GM12878 (cell line): ENCODE data around the gene DNMT3A. TPM values are rescaled to one million over a fixed set of nuclear protein-coding genes. Genes with fewer than 3 reads are reported as not detected.

ENCODE experiments used
- ATAC-seq: fragments of 200-7000 bp; cut with Tn5 transposase; 3 replicates; pipeline ENCODE4 v1.9.1; 2020; ENCODE audit warnings: mild to moderate bottlenecking, moderate library complexity
- BruUV-seq: library from RNA; stranded (reverse); fragments of 400-500 nt; replicated peaks from 2 replicates; lab custom pipeline; 2021; lab: Mats Ljungman, UMichigan
- CTCF ChIA-PET: fragments of 300-600 bp; sonication (Branson Sonifier 250); formaldehyde crosslinking; extraction: SDS; loops from one replicate; lab custom pipeline; 2021; ENCODE audit warnings: inconsistent platforms; lab: Yijun Ruan, JAX
- POLR2A ChIA-PET: fragments of 350-600 bp; formaldehyde crosslinking; extraction: SDS; loops from one replicate; lab custom pipeline; 2021; ENCODE audit warnings: inconsistent platforms; lab: Charles Lee
- RAD21 ChIA-PET: fragments of 300-600 bp; sonication (Branson Sonifier 250); formaldehyde crosslinking; loops from one replicate; lab custom pipeline; 2023; ENCODE audit warnings: antibody characterized with exemption; ENCODE audit not compliant: unreplicated experiment; lab: Charles Lee
- SMC1A ChIA-PET: fragments of 300-600 bp; sonication (Branson Sonifier 250); formaldehyde crosslinking; loops from one replicate; lab custom pipeline; 2023; ENCODE audit not compliant: unreplicated experiment, uncharacterized antibody; lab: Charles Lee
- DNase-seq: peaks from one replicate; pipeline ENCODE4 v3.0.0-alpha.2; 2011; ENCODE audit warnings: low read depth, low spot score
- FAIRE-seq: peaks from 3 replicates; lab custom pipeline; 2011; peaks lifted over from hg19 to GRCh38; lab: Jason Lieb, UNC
- H2AFZ ChIP-seq: 2 replicates; pipeline ENCODE4 v1.6.0; 2011; ENCODE audit warnings: low read depth, low read length, control low read depth; ENCODE audit not compliant: control insufficient read depth
- H3K27ac ChIP-seq: 2 replicates; pipeline ENCODE4 v1.5.1; 2011; ENCODE audit warnings: control low read depth; ENCODE audit not compliant: control insufficient read depth, insufficient read depth
- H3K27me3 ChIP-seq, 2 experiments: replicated peaks in 1 of 2; 2 replicates each; pipeline versions ENCODE4 v1.6.0 to v1.6.1; 2011; ENCODE audit warnings: low read length in 1 of 2; ENCODE audit not compliant: control insufficient read depth in 2 of 2, insufficient read depth in 2 of 2
- H3K36me3 ChIP-seq, 2 experiments: 2 replicates each; pipeline ENCODE4 v1.5.1; 2011; ENCODE audit warnings: low read length in 1 of 2; ENCODE audit not compliant: control insufficient read depth in 2 of 2, insufficient read depth in 2 of 2
- H3K4me1 ChIP-seq: 2 replicates; pipeline ENCODE4 v1.6.1; 2011; ENCODE audit warnings: mild to moderate bottlenecking, low read length, moderate library complexity, mixed read lengths; ENCODE audit not compliant: control insufficient read depth, insufficient read depth
- H3K4me2 ChIP-seq: 2 replicates; pipeline ENCODE4 v1.6.0; 2011; ENCODE audit warnings: control low read depth; ENCODE audit not compliant: control insufficient read depth, insufficient read depth
- H3K4me3 ChIP-seq: fragments of 200-600 bp; sonication (generic); 2 replicates; pipeline ENCODE4 v1.5.1; 2016
- H3K79me2 ChIP-seq: 2 replicates; pipeline ENCODE4 v1.6.0; 2011; ENCODE audit warnings: low read length; ENCODE audit not compliant: control insufficient read depth, insufficient read depth
- H3K9ac ChIP-seq: 2 replicates; pipeline ENCODE4 v1.8.0; 2011; ENCODE audit warnings: low read length, control low read depth, mixed read lengths; ENCODE audit not compliant: control insufficient read depth, insufficient read depth
- H3K9me3 ChIP-seq: replicated peaks from 3 replicates; pipeline ENCODE4 v1.5.1; 2011; ENCODE audit warnings: mild to moderate bottlenecking, low read length; ENCODE audit not compliant: control insufficient read depth, insufficient read depth
- H4K20me1 ChIP-seq: 2 replicates; pipeline ENCODE4 v1.6.0; 2011; ENCODE audit not compliant: control insufficient read depth, insufficient read depth
- EGR1 ChIP-seq, 2 experiments: IDR thresholded peaks; 1 replicate in 1 of 2; 2 replicates in 1 of 2; pipeline ENCODE4 v1.6.1; 2011 to 2012; ENCODE audit warnings: low read depth in 2 of 2, low read length in 2 of 2, borderline replicate concordance in 1 of 2, mild to moderate bottlenecking in 1 of 2, moderate library complexity in 1 of 2
- HDAC6 ChIP-seq: fragments of 200-600 bp; sonication (generic); IDR thresholded peaks from one replicate; pipeline ENCODE4 v1.8.0; 2017; ENCODE audit warnings: antibody characterized with exemption; ENCODE audit not compliant: unreplicated experiment
- IKZF1 ChIP-seq: fragments of 450-650 bp; conservative IDR thresholded peaks from 2 replicates; pipeline ENCODE4 v1.6.1; 2017; ENCODE audit warnings: antibody characterized with exemption, mild to moderate bottlenecking
- MTA3 ChIP-seq: IDR thresholded peaks from 2 replicates; pipeline ENCODE4 v1.6.1; 2012; ENCODE audit warnings: low read length, inconsistent platforms, borderline replicate concordance
- RB1 ChIP-seq: fragments of 450-650 bp; formaldehyde crosslinking; IDR thresholded peaks from 2 replicates; pipeline ENCODE4 v1.6.1; 2017; ENCODE audit warnings: mild to moderate bottlenecking, borderline replicate concordance
- SMAD1 ChIP-seq: fragments of 450-650 bp; IDR thresholded peaks from 2 replicates; pipeline ENCODE4 v1.6.1; 2018; ENCODE audit warnings: mild to moderate bottlenecking, low read depth; ENCODE audit not compliant: partially characterized antibody
- SMC3 ChIP-seq: IDR thresholded peaks from 2 replicates; pipeline ENCODE4 v1.6.1; 2011; ENCODE audit warnings: low read length, improper control_type of control experiment, borderline replicate concordance
- WGBS: methylation state at CpG from one replicate; pipeline ENCODE4 v1.1.6; 2016; ENCODE audit warnings: low lambda C conversion rate; ENCODE audit not compliant: insufficient replicate concordance, insufficient coverage; ENCODE audit errors: missing lambda C conversion rate; 5-methylcytosine and 5-hydroxymethylcytosine counted together
- in situ Hi-C: fragments of 300-500 bp; cut with MboI; formaldehyde crosslinking; loops from 9 replicates; pipeline ENCODE4 v1.14.3; 2018; ENCODE audit warnings: mixed read lengths
- intact Hi-C: fragments of 100-400 bp; cut with micrococcal nuclease; formaldehyde crosslinking; loops from one replicate; pipeline ENCODE4 v1.14.2; 2022; ENCODE audit not compliant: unreplicated experiment
- polyA plus RNA-seq, 11 experiments: library from polyadenylated mRNA; depleted of rRNA in 4 of 11; unstranded in 6 of 11; stranded (reverse) in 5 of 11; fragments of >200 nt; fragmentation: Nextera tagmentation in 4 of 11; fragmentation: Illumina TruSeq in 1 of 11; extraction: Ambion mirVana in 4 of 11; extraction: Trizol in 1 of 11; gene quantifications; 1 replicate in 1 of 11; 2 replicates in 10 of 11; pipeline versions ENCODE4 v1.2.1 to v1.2.3, GENCODE V29; 2011 to 2016; ENCODE audit warnings: inconsistent platforms in 2 of 11, missing spikeins in 2 of 11, low read depth in 1 of 11
- total RNA-seq, 4 experiments: library from RNA; depleted of rRNA in 3 of 4; stranded (reverse); fragments of >200 nt in 3 of 4; fragmentation: Illumina TruSeq in 1 of 4; extraction: Trizol in 1 of 4; gene quantifications; 2 replicates each; pipeline versions ENCODE4 v1.2.1 to v1.2.3, GENCODE V29; 2013 to 2021
- TF ChIP-seq, protein P1 (sequence below): fragments of 450-650 bp; IDR thresholded peaks from 2 replicates; pipeline ENCODE4 v1.6.1; 2017; ENCODE audit warnings: mild to moderate bottlenecking, low read depth, inconsistent platforms; ENCODE audit not compliant: poor library complexity, severe bottlenecking
- TF ChIP-seq, protein P2 (sequence below): fragments of 450-650 bp; IDR thresholded peaks from 2 replicates; pipeline ENCODE4 v1.6.1; 2014; ENCODE audit warnings: mild to moderate bottlenecking
- TF ChIP-seq, protein P3 (sequence below): IDR thresholded peaks from 2 replicates; pipeline ENCODE4 v1.6.1; 2012; ENCODE audit warnings: mild to moderate bottlenecking, low read depth, low read length
- TF ChIP-seq, protein P4 (sequence below): IDR thresholded peaks from 2 replicates; pipeline ENCODE4 v1.6.1; 2011; ENCODE audit warnings: borderline replicate concordance, low read depth, mild to moderate bottlenecking, moderate library complexity, low read length; ENCODE audit not compliant: insufficient read depth, poor library complexity, severe bottlenecking
- TF ChIP-seq, protein P5 (sequence below): fragments of 450-650 bp; conservative IDR thresholded peaks from 2 replicates; pipeline ENCODE4 v1.6.1; 2017; ENCODE audit warnings: mild to moderate bottlenecking, moderate library complexity

The DNMT3A gene
- total and polyA plus RNA-seq, 10 of the 15 experiments (the other 5 are each of a cell fraction or from before 2014, with no cell fraction given) = 7.4 to 51.6 (median 17.4) TPM

DNA sequence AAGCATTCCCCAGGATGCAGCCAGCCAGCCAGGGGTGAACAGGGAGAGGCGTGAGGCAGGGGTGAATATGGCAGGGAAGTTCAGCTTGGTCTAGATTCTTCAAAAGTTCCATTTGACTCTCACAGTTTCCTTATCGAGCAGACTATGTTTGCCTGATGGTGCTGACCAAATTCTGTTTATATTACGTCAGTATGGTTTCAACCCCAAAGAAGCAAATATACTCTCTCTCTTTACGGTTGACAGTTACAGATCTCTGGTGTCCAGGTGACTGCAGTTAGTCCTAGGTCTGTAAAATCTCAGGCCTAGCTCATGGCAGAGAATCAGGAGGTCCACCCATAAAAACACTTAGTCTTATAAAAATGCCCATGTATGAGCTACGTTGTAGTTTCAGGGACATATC is 38.3 kb upstream of the DNMT3A start:
- Histone ChIP-seq H3K27ac (no peak overlapping the region; the same call in 1 of the 2 replicates), H3K36me3 (no peaks in the 10 kb centered on the region), H3K4me3 (no peak overlapping the region), H3K9ac (no peak overlapping the region), H4K20me1 (no peaks in the 10 kb centered on the region), H3K9me3 (no peaks in the 10 kb centered on the region; the same call in 2 of the 3 replicates), H2AFZ (no peak overlapping the region), H3K4me1 (peaks cover 39% of the 10 kb centered on the region), H3K27me3 (no peaks in the 10 kb centered on the region), H3K4me2 (no peak overlapping the region), H3K79me2 (no peaks in the 10 kb centered on the region)
- DNase-seq (no peak), ATAC-seq (peak; percentile 51), FAIRE-seq (no peak)
- 34% methylated on average over 5 of the region's 5 CpGs for WGBS
- ChIA-PET POLR2A (interaction anchor here (0.5 to 8.6 kb wide), 7 partner anchors 11 to 307 kb away, joined by 3 to 73 read pairs (median 4); no protein-coding TSS in a partner anchor), SMC1A (interaction anchor here (0.8 to 13.4 kb wide), 8 partner anchors 9 to 39 kb away, joined by 3 to 92 read pairs (median 4); no protein-coding TSS in a partner anchor), RAD21 (interaction anchor here (0.8 to 6.8 kb wide), 8 partner anchors 9 to 40 kb away, joined by 3 to 78 read pairs (median 4); no protein-coding TSS in a partner anchor), CTCF (interaction anchor here (0.6 to 8.5 kb wide), 4 partner anchors 13 to 66 kb away, joined by 3 to 126 read pairs (median 6); no protein-coding TSS in a partner anchor)
- in situ Hi-C loops (no loop called here), intact Hi-C loops (no loop called here)
- BruUV-seq = no TSS peak
- TF ChIP-seq HDAC6 (no peak), SMAD1 (no peak), SMC3 (no peak), IKZF1 (0 out of 2 replicates have a peak, but pooled peaks have one; percentile 25), RB1 (no peak), MTA3 (no peak), EGR1 (IDR thresholded peaks at IDR 0.05; ENCODE audit: borderline replicate concordance in 1 of 2, low read depth in 2 of 2, low read length in 2 of 2) (no peak)
- TF ChIP-seq, protein P1, sequence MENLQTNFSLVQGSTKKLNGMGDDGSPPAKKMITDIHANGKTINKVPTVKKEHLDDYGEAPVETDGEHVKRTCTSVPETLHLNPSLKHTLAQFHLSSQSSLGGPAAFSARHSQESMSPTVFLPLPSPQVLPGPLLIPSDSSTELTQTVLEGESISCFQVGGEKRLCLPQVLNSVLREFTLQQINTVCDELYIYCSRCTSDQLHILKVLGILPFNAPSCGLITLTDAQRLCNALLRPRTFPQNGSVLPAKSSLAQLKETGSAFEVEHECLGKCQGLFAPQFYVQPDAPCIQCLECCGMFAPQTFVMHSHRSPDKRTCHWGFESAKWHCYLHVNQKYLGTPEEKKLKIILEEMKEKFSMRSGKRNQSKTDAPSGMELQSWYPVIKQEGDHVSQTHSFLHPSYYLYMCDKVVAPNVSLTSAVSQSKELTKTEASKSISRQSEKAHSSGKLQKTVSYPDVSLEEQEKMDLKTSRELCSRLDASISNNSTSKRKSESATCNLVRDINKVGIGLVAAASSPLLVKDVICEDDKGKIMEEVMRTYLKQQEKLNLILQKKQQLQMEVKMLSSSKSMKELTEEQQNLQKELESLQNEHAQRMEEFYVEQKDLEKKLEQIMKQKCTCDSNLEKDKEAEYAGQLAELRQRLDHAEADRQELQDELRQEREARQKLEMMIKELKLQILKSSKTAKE = no peak
- TF ChIP-seq, protein P2, sequence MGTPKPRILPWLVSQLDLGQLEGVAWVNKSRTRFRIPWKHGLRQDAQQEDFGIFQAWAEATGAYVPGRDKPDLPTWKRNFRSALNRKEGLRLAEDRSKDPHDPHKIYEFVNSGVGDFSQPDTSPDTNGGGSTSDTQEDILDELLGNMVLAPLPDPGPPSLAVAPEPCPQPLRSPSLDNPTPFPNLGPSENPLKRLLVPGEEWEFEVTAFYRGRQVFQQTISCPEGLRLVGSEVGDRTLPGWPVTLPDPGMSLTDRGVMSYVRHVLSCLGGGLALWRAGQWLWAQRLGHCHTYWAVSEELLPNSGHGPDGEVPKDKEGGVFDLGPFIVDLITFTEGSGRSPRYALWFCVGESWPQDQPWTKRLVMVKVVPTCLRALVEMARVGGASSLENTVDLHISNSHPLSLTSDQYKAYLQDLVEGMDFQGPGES = no peak
- TF ChIP-seq, protein P3, sequence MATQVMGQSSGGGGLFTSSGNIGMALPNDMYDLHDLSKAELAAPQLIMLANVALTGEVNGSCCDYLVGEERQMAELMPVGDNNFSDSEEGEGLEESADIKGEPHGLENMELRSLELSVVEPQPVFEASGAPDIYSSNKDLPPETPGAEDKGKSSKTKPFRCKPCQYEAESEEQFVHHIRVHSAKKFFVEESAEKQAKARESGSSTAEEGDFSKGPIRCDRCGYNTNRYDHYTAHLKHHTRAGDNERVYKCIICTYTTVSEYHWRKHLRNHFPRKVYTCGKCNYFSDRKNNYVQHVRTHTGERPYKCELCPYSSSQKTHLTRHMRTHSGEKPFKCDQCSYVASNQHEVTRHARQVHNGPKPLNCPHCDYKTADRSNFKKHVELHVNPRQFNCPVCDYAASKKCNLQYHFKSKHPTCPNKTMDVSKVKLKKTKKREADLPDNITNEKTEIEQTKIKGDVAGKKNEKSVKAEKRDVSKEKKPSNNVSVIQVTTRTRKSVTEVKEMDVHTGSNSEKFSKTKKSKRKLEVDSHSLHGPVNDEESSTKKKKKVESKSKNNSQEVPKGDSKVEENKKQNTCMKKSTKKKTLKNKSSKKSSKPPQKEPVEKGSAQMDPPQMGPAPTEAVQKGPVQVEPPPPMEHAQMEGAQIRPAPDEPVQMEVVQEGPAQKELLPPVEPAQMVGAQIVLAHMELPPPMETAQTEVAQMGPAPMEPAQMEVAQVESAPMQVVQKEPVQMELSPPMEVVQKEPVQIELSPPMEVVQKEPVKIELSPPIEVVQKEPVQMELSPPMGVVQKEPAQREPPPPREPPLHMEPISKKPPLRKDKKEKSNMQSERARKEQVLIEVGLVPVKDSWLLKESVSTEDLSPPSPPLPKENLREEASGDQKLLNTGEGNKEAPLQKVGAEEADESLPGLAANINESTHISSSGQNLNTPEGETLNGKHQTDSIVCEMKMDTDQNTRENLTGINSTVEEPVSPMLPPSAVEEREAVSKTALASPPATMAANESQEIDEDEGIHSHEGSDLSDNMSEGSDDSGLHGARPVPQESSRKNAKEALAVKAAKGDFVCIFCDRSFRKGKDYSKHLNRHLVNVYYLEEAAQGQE = no peak
- TF ChIP-seq, protein P4, sequence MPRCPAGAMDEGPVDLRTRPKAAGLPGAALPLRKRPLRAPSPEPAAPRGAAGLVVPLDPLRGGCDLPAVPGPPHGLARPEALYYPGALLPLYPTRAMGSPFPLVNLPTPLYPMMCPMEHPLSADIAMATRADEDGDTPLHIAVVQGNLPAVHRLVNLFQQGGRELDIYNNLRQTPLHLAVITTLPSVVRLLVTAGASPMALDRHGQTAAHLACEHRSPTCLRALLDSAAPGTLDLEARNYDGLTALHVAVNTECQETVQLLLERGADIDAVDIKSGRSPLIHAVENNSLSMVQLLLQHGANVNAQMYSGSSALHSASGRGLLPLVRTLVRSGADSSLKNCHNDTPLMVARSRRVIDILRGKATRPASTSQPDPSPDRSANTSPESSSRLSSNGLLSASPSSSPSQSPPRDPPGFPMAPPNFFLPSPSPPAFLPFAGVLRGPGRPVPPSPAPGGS = peak; percentile 42
- TF ChIP-seq, protein P5, sequence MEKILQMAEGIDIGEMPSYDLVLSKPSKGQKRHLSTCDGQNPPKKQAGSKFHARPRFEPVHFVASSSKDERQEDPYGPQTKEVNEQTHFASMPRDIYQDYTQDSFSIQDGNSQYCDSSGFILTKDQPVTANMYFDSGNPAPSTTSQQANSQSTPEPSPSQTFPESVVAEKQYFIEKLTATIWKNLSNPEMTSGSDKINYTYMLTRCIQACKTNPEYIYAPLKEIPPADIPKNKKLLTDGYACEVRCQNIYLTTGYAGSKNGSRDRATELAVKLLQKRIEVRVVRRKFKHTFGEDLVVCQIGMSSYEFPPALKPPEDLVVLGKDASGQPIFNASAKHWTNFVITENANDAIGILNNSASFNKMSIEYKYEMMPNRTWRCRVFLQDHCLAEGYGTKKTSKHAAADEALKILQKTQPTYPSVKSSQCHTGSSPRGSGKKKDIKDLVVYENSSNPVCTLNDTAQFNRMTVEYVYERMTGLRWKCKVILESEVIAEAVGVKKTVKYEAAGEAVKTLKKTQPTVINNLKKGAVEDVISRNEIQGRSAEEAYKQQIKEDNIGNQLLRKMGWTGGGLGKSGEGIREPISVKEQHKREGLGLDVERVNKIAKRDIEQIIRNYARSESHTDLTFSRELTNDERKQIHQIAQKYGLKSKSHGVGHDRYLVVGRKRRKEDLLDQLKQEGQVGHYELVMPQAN = no peak
